HepG2 (cell line): Measurements from ENCODE around the gene RPS13. TPM values are rescaled to one million over a fixed set of nuclear protein-coding genes. Genes with fewer than 3 reads are reported as not detected.

Experiments used
- ATF3 ChIP-seq: sonication (generic); formaldehyde crosslinking; IDR thresholded peaks from 2 replicates; pipeline ENCODE4 v1.4.0; 2020; ENCODE audit warnings: missing genetic modification reagents
- GMEB1 ChIP-seq: sonication (generic); formaldehyde crosslinking; IDR thresholded peaks from 2 replicates; pipeline ENCODE4 v1.5.1; 2020; ENCODE audit warnings: missing genetic modification reagents, mild to moderate bottlenecking, borderline replicate concordance
- HINFP ChIP-seq: sonication (generic); formaldehyde crosslinking; IDR thresholded peaks from 2 replicates; pipeline ENCODE4 v1.4.0; 2020; ENCODE audit warnings: low read depth, mild to moderate bottlenecking, missing genetic modification reagents
- ISL2 ChIP-seq: sonication (generic); formaldehyde crosslinking; IDR thresholded peaks from 2 replicates; pipeline ENCODE4 v1.5.0; 2020; ENCODE audit warnings: missing genetic modification reagents
- KDM2A ChIP-seq: sonication (generic); formaldehyde crosslinking; IDR thresholded peaks from 2 replicates; pipeline ENCODE4 v1.4.0; 2020; ENCODE audit warnings: low read depth, missing genetic modification reagents, borderline replicate concordance
- MZF1 ChIP-seq: sonication (generic); formaldehyde crosslinking; IDR thresholded peaks from 2 replicates; pipeline ENCODE4 v1.8.1; 2023; ENCODE audit warnings: mild to moderate bottlenecking, missing genetic modification reagents, borderline replicate concordance
- NBN ChIP-seq: fragments of 450-650 bp; conservative IDR thresholded peaks from 2 replicates; pipeline ENCODE4 v1.6.1; 2017
- PHF5A ChIP-seq: IDR thresholded peaks from one replicate; pipeline ENCODE4 v1.6.1; 2018; ENCODE audit warnings: low read depth, missing genetic modification reagents; ENCODE audit not compliant: unreplicated experiment
- POLR2G ChIP-seq: fragments of 200-400 bp; formaldehyde crosslinking; IDR thresholded peaks from 2 replicates; pipeline ENCODE4 v1.6.1; 2018; ENCODE audit warnings: mild to moderate bottlenecking, low read depth, low read length, moderate library complexity
- RXRA ChIP-seq: sonication (generic); formaldehyde crosslinking; IDR thresholded peaks from 2 replicates; pipeline ENCODE4 v1.5.1; 2020; ENCODE audit warnings: missing genetic modification reagents
- STAT5B ChIP-seq: sonication (generic); formaldehyde crosslinking; IDR thresholded peaks from 2 replicates; pipeline ENCODE4 v1.4.0; 2020; ENCODE audit warnings: missing genetic modification reagents
- TOE1 ChIP-seq: sonication (generic); formaldehyde crosslinking; IDR thresholded peaks from 2 replicates; pipeline ENCODE4 v1.4.0; 2020; ENCODE audit warnings: mild to moderate bottlenecking, missing genetic modification reagents
- WIZ ChIP-seq: sonication (generic); formaldehyde crosslinking; IDR thresholded peaks from 2 replicates; pipeline ENCODE4 v1.5.1; 2020; ENCODE audit warnings: mild to moderate bottlenecking, missing genetic modification reagents
- ZFP1 ChIP-seq: IDR thresholded peaks from 2 replicates; pipeline ENCODE4 v1.6.1; 2016
- ZNF274 ChIP-seq: sonication (generic); formaldehyde crosslinking; IDR thresholded peaks from 2 replicates; pipeline ENCODE4 v1.5.1; 2020; ENCODE audit warnings: mild to moderate bottlenecking, missing genetic modification reagents
- ZNF784 ChIP-seq: sonication (generic); formaldehyde crosslinking; IDR thresholded peaks from 2 replicates; pipeline ENCODE4 v1.5.1; 2020; ENCODE audit warnings: missing genetic modification reagents, mild to moderate bottlenecking, borderline replicate concordance
- ZNF879 ChIP-seq: sonication (generic); formaldehyde crosslinking; IDR thresholded peaks from 2 replicates; pipeline ENCODE4 v1.8.1; 2023; ENCODE audit warnings: missing genetic modification reagents
- ZUFSP ChIP-seq: sonication (generic); formaldehyde crosslinking; IDR thresholded peaks from 2 replicates; pipeline ENCODE4 v1.9.0; 2021; ENCODE audit warnings: missing genetic modification reagents, mild to moderate bottlenecking, borderline replicate concordance
- polyA plus RNA-seq, 8 experiments: library from polyadenylated mRNA; depleted of rRNA in 3 of 8; stranded (reverse) in 7 of 8; unstranded in 1 of 8; fragments of >200 nt; fragmentation: Illumina TruSeq in 4 of 8; extraction: Trizol in 4 of 8; gene quantifications; 2 replicates each; pipeline versions ENCODE4 v1.2.1 to v1.2.3, GENCODE V29; 2011 to 2016; ENCODE audit warnings: low read depth in 4 of 8, missing spikeins in 1 of 8, mixed read lengths in 1 of 8; ENCODE audit not compliant: insufficient read depth in 1 of 8
- total RNA-seq, 5 experiments: library from RNA; depleted of rRNA; stranded (reverse); fragments of >200 nt; fragmentation: Illumina TruSeq; extraction: Trizol; gene quantifications; 2 replicates each; pipeline ENCODE4 v1.2.3, GENCODE V29; 2016; ENCODE audit warnings: low read depth in 1 of 5

RPS13 gene
- total and polyA plus RNA-seq, 2 of the 13 experiments (the other 11 are each of a cell fraction or from before 2014, with no cell fraction given), result 1,542 to 2,245 TPM

- TF ChIP-seq WIZ (CRISPR knock-in tag), result no peak
- peak; percentile 46; the same call in 1 of the 2 replicates for TF ChIP-seq STAT5B (CRISPR knock-in tag)
- TF ChIP-seq POLR2G, result peak; percentile 98
- TF ChIP-seq ZFP1 (CRISPR knock-in tag), result peak; percentile 63; the same call in 1 of the 2 replicates
- TF ChIP-seq ZUFSP (CRISPR knock-in tag), result no peak
- peak; percentile 71; the same call in 1 of the 2 replicates for TF ChIP-seq ZNF274
- TF ChIP-seq HINFP, result peak; percentile 33
- TF ChIP-seq GMEB1 (CRISPR knock-in tag), result peak; percentile 100
- TF ChIP-seq PHF5A (CRISPR knock-in tag), result peak; percentile 85
- TF ChIP-seq ZNF879 (CRISPR knock-in tag), result peak; percentile 63; the same call in 1 of the 2 replicates
- TF ChIP-seq MZF1 (CRISPR knock-in tag), result no peak
- TF ChIP-seq ATF3 (CRISPR knock-in tag), result no peak
- no peak for TF ChIP-seq NBN
- peak; percentile 97 for TF ChIP-seq ZNF784 (CRISPR knock-in tag)
- peak; percentile 74 for TF ChIP-seq KDM2A (CRISPR knock-in tag)
- peak; percentile 91 for TF ChIP-seq TOE1 (CRISPR knock-in tag)
- TF ChIP-seq ISL2, result no peak
- TF ChIP-seq RXRA (CRISPR knock-in tag), result no peak
These were observed at the start of gene RPS13 (continued) for GRCh38 chr11:17077520-17078401.
